Measurements from ENCODE around the gene AOPEP. TPM values are rescaled to one million over a fixed set of nuclear protein-coding genes. Genes with fewer than 3 reads are reported as not detected.

AOPEP gene
- total and polyA plus RNA-seq, 4 donors = 29.0 to 121 (median 60.0) TPM

DNA sequence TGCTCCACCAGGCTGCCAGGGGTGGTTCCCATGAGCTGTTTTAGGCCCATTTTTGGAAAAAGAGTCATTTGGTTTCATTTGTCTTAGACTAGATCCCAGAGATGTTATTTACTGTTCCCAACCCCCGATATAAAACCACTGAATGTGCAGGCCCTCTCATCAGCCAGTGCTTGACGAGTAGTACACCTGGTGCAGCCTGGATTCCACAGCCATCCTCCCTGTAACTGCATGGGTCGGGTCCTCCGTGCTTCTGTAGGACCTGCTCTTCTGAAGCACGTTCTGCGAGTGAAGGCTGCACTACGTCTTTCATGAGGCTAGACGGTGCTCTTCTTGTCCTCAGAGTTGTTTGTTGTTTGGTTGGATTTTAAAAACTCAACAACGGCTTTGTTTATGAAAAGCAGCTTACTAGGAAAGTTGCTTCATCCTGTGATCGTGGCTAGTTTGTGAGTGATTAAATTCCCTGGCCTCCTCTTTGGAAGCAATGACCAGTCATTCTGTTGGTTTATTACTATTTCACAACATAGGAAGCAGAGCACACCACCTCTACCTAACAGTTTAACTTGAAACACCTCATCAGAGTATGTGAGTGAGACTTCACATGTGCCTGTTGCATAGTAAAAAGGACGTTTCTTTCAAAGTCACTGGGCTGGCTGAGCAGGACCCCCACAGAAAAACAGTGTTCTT is 135.2 kb downstream of the AOPEP start:
- Histone ChIP-seq H3K27ac (ENCODE audit: low read depth in 1 of 2, low read length in 1 of 2) (peak overlapping the region in 1 of 2 donors; percentile 68), H3K27me3 (ENCODE audit: control insufficient read depth in 3 of 3, insufficient read depth in 3 of 3, low read length in 2 of 3) (no peaks in the 10 kb centered on the region), H3K9ac (ENCODE audit: insufficient read depth in 1 of 2, low read length in 2 of 2) (peak overlapping the region in 1 of 2 donors; percentile 57), H3K9me3 (ENCODE audit: control insufficient read depth in 4 of 4, insufficient read depth in 3 of 4, low read length in 3 of 4) (no peaks in the 10 kb centered on the region), H3K36me3 (ENCODE audit: control insufficient read depth in 4 of 4, insufficient read depth in 4 of 4, low read length in 4 of 4) (no peaks in the 10 kb centered on the region), H3K4me3 (no peak overlapping the region), H3K4me1 (ENCODE audit: control insufficient read depth in 5 of 5, insufficient read depth in 5 of 5, low read length in 5 of 5) (peaks cover 6 to 43% (median 10%) of the 10 kb centered on the region in 5 donors)
- 57 to 66% methylated on average over 11 of the region's 11 CpGs for WGBS, 2 donors
- TF ChIP-seq, protein P1, sequence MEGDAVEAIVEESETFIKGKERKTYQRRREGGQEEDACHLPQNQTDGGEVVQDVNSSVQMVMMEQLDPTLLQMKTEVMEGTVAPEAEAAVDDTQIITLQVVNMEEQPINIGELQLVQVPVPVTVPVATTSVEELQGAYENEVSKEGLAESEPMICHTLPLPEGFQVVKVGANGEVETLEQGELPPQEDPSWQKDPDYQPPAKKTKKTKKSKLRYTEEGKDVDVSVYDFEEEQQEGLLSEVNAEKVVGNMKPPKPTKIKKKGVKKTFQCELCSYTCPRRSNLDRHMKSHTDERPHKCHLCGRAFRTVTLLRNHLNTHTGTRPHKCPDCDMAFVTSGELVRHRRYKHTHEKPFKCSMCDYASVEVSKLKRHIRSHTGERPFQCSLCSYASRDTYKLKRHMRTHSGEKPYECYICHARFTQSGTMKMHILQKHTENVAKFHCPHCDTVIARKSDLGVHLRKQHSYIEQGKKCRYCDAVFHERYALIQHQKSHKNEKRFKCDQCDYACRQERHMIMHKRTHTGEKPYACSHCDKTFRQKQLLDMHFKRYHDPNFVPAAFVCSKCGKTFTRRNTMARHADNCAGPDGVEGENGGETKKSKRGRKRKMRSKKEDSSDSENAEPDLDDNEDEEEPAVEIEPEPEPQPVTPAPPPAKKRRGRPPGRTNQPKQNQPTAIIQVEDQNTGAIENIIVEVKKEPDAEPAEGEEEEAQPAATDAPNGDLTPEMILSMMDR (IDR thresholded peaks at IDR 0.05; ENCODE audit: control extremely low read depth, extremely low read depth) = no peak
- peak in 2 of 3 donors; percentile 66 to 84 for DNase-seq
- no peak for ATAC-seq (ENCODE audit: insufficient read depth, low FRiP score)

DNA sequence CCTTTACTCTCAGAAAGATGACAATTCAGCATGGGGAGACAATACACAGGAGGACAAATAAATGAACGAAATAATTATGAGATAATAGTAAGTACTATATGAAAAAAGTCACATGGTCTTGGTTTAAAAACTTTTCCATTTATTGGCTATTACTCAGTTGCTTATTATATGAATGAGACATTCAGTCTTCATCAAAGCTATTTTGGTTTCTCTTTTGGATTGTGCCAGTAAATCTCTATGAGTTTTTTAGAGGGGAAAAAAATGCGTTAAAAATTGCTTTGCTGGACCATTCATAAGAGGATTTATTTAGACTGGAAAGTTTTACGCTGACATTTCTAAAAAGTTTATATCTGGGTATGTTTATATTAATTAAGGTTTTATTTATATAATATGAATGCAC is 137.7 kb downstream of the AOPEP start:
- Histone ChIP-seq H3K4me3 (no peak overlapping the region), H3K9me3 (ENCODE audit: control insufficient read depth in 4 of 4, insufficient read depth in 3 of 4, low read length in 3 of 4) (no peaks in the 10 kb centered on the region), H3K36me3 (ENCODE audit: control insufficient read depth in 4 of 4, insufficient read depth in 4 of 4, low read length in 4 of 4) (no peaks in the 10 kb centered on the region), H3K27me3 (ENCODE audit: control insufficient read depth in 3 of 3, insufficient read depth in 3 of 3, low read length in 2 of 3) (no peaks in the 10 kb centered on the region), H3K4me1 (ENCODE audit: control insufficient read depth in 5 of 5, insufficient read depth in 5 of 5, low read length in 5 of 5) (peaks cover 9 to 62% (median 24%) of the 10 kb centered on the region in 5 donors), H3K27ac (ENCODE audit: low read depth in 1 of 2, low read length in 1 of 2) (peak overlapping the region in 1 of 2 donors; percentile 37), H3K9ac (ENCODE audit: insufficient read depth in 1 of 2, low read length in 2 of 2) (no peak overlapping the region)
- ATAC-seq (ENCODE audit: insufficient read depth, low FRiP score) (no peak), DNase-seq (peak in 2 of 3 donors; percentile 74)
- TF ChIP-seq, protein P1 (IDR thresholded peaks at IDR 0.05; ENCODE audit: control extremely low read depth, extremely low read depth) = no peak
- WGBS, 2 donors = 42 to 62% methylated on average over 3 of the region's 3 CpGs

DNA sequence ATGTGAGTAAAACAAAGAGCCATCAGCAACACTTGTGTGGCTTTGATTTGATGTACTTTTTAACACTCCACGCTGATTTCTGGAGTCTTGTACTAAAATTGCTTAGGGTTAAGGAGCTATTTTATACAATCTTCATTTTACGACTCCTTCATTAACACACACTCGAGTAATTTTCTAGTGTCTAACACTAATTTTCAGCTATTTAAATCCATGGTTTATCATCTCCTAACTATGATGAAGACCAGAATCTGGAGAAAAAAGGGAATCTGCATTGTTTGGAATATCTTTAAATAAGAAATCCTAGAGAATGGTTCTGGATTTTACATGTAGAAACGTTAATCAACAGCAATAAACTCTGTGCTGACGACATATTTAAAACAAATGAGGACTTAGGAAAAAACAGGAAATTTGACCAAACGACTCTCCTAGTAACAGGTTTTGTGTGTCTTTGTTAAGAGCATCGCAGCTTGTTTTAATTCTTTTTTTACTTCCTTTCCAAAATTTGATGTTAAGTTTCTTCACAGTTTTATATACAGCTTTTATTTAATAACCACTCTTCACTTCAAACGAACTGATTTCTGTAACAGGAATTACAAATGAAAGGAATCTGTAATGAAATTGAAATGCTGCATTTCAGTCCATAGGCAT is 138.5 kb downstream of the AOPEP start:
- Histone ChIP-seq H3K4me3 (no peak overlapping the region), H3K9me3 (ENCODE audit: control insufficient read depth in 4 of 4, insufficient read depth in 3 of 4, low read length in 3 of 4) (no peaks in the 10 kb centered on the region), H3K9ac (ENCODE audit: insufficient read depth in 1 of 2, low read length in 2 of 2) (peak overlapping the region in 1 of 2 donors; percentile 63), H3K27me3 (ENCODE audit: control insufficient read depth in 3 of 3, insufficient read depth in 3 of 3, low read length in 2 of 3) (no peaks in the 10 kb centered on the region), H3K4me1 (ENCODE audit: control insufficient read depth in 5 of 5, insufficient read depth in 5 of 5, low read length in 5 of 5) (peaks cover 9 to 62% (median 28%) of the 10 kb centered on the region in 5 donors), H3K36me3 (ENCODE audit: control insufficient read depth in 4 of 4, insufficient read depth in 4 of 4, low read length in 4 of 4) (no peaks in the 10 kb centered on the region), H3K27ac (ENCODE audit: low read depth in 1 of 2, low read length in 1 of 2) (no peak overlapping the region)
- peak in 2 of 3 donors; percentile 50 to 69 for DNase-seq
- no peak for ATAC-seq (ENCODE audit: insufficient read depth, low FRiP score)
- TF ChIP-seq, protein P1 (IDR thresholded peaks at IDR 0.05; ENCODE audit: control extremely low read depth, extremely low read depth) = no peak
- 31 to 36% methylated on average over 8 of the region's 8 CpGs for WGBS, 2 donors
